Transverse colon (tissue), 4 donors: ENCODE data around the gene NUB1.

ENCODE experiments used
- CTCF ChIP-seq, 5 experiments: fragments of 200-600 bp in 3 of 5; fragments of 450-650 bp in 2 of 5; sonication (generic) in 3 of 5; IDR thresholded peaks; 1 replicate in 2 of 5; 2 replicates in 3 of 5; pipeline ENCODE4 v1.5.1; 2016 to 2017; ENCODE audit warnings: antibody characterized with exemption in 5 of 5, inconsistent platforms in 3 of 5, mild to moderate bottlenecking in 2 of 5, moderate library complexity in 1 of 5
- EP300 ChIP-seq: sonication (generic); formaldehyde crosslinking; IDR thresholded peaks from one replicate; pipeline ENCODE4 v1.6.1; 2017; ENCODE audit warnings: antibody characterized with exemption, low read depth
- POLR2A ChIP-seq: fragments of 450-650 bp; IDR thresholded peaks from one replicate; pipeline ENCODE4 v1.6.1; 2016; ENCODE audit warnings: antibody characterized with exemption, mild to moderate bottlenecking, moderate library complexity
- POLR2AphosphoS5 ChIP-seq, 3 donors: sonication (generic); formaldehyde crosslinking; IDR thresholded peaks; one replicate each; pipeline ENCODE4 v1.6.1; 2016; ENCODE audit warnings: antibody characterized with exemption in 3 of 3

- TF ChIP-seq POLR2A (no peak), CTCF (IDR thresholded peaks at IDR 0.05) (no peak), POLR2AphosphoS5 (IDR thresholded peaks at IDR 0.05) (peak; percentile 19 to 55 (median 44)), EP300 (no peak)
Measured at GRCh38 chr7:151366880-151367222, 25.2 kb downstream of the NUB1 start.
